HG03045 (cell line): ENCODE results near the gene CPSF6.
"Not testable (repeated sequence)": the region's sequence is repeated elsewhere in the genome, so short reads cannot be mapped to it uniquely, and the experiment has no call there.

ENCODE experiments used
- ATAC-seq: cut with Tn5 transposase; IDR thresholded peaks from one replicate; pipeline ENCODE4 v1.9.1; 2021; ENCODE audit warnings: mild to moderate bottlenecking, moderate library complexity; ENCODE audit not compliant: unreplicated experiment

Gene CPSF6

GRCh38 chr12:69258655-69259054 lies 19.3 kb downstream of the CPSF6 start:
- ATAC-seq: no peak

GRCh38 chr12:69262264-69262974 lies 23.1 kb downstream of the CPSF6 start:
- ATAC-seq: no peak

- ATAC-seq: no peak
Measured at GRCh38 chr12:69265205-69265604, 25.8 kb downstream of the CPSF6 start.

GRCh38 chr12:69265633-69266032 lies 26.3 kb downstream of the CPSF6 start:
- not testable (repeated sequence) for ATAC-seq

GRCh38 chr12:69266036-69266635 lies 26.8 kb downstream of the CPSF6 start:
- no peak for ATAC-seq

GRCh38 chr12:69269736-69270135 lies 30.4 kb downstream of the CPSF6 start:
- no peak for ATAC-seq

- ATAC-seq: no peak
Measured at GRCh38 chr12:69272511-69272910, 33.1 kb downstream of the CPSF6 start.

GRCh38 chr12:69274861-69275260 lies 35.5 kb downstream of the CPSF6 start:
- no peak for ATAC-seq

- no peak for ATAC-seq
Measured at GRCh38 chr12:69275471-69275891, 36.1 kb downstream of the CPSF6 start.

GRCh38 chr12:69278814-69279782 lies 39.7 kb downstream of the CPSF6 start:
- ATAC-seq: no peak

- no peak for ATAC-seq
Measured at GRCh38 chr12:69284131-69284530, 44.8 kb downstream of the CPSF6 start.

GRCh38 chr12:69287556-69287955 lies 48.2 kb downstream of the CPSF6 start:
- no peak for ATAC-seq

GRCh38 chr12:69290545-69291277 lies 51.3 kb downstream of the CPSF6 start:
- ATAC-seq: peak; percentile 97

- ATAC-seq: no peak
Measured at GRCh38 chr12:69291278-69291593, 51.9 kb downstream of the CPSF6 start.

- ATAC-seq: no peak
Measured at GRCh38 chr12:69298133-69298532, 58.8 kb downstream of the CPSF6 start.

- no peak for ATAC-seq
Measured at GRCh38 chr12:69298947-69299346, 59.6 kb downstream of the CPSF6 start.

GRCh38 chr12:69304284-69304683 lies 64.9 kb downstream of the CPSF6 start:
- ATAC-seq: no peak

GRCh38 chr12:69309461-69309860 lies 70.1 kb downstream of the CPSF6 start:
- ATAC-seq: no peak

GRCh38 chr12:69313209-69313608 lies 73.8 kb downstream of the CPSF6 start:
- no peak for ATAC-seq

- not testable (repeated sequence) for ATAC-seq
Measured at GRCh38 chr12:69316784-69317183, 77.4 kb downstream of the CPSF6 start.

GRCh38 chr12:69317233-69317632 lies 77.9 kb downstream of the CPSF6 start:
- not testable (repeated sequence) for ATAC-seq
